Prostate gland (tissue), 2 donors: ENCODE results near the gene PFN3. TPM values are rescaled to one million over a fixed set of nuclear protein-coding genes. Genes with fewer than 3 reads are reported as not detected.

Experiments used
- DNase-seq: peaks from one replicate; pipeline ENCODE4 v3.0.0-alpha.2; 2019; ENCODE audit warnings: low spot score
- H3K27ac ChIP-seq, 2 donors: fragments of 200-600 bp; sonication (generic); 2 replicates each; pipeline ENCODE4 v1.5.1; 2017 to 2019
- H3K27me3 ChIP-seq: fragments of 200-600 bp; sonication (generic); replicated peaks from 2 replicates; pipeline ENCODE4 v1.5.1; 2019; ENCODE audit not compliant: insufficient read depth
- H3K36me3 ChIP-seq, 2 donors: fragments of 200-600 bp; sonication (generic); 1 replicate in 1 of 2; 2 replicates in 1 of 2; pipeline versions ENCODE4 v1.5.1 to v1.8.1; 2017 to 2019
- H3K4me1 ChIP-seq: fragments of 200-600 bp; sonication (generic); replicated peaks from 2 replicates; pipeline ENCODE4 v1.5.1; 2019
- H3K4me3 ChIP-seq, 2 donors: fragments of 200-600 bp; sonication (generic); 2 replicates each; pipeline ENCODE4 v1.5.1; 2017 to 2019
- H3K9me3 ChIP-seq: fragments of 200-600 bp; sonication (generic); 2 replicates; pipeline ENCODE4 v1.5.1; 2017
- CTCF ChIP-seq, 4 experiments: fragments of 200-600 bp in 2 of 4; fragments of 450-650 bp in 2 of 4; sonication (generic) in 2 of 4; IDR thresholded peaks; 1 replicate in 3 of 4; 2 replicates in 1 of 4; pipeline ENCODE4 v1.5.1; 2016 to 2019; ENCODE audit warnings: antibody characterized with exemption in 4 of 4, mild to moderate bottlenecking in 2 of 4, moderate library complexity in 2 of 4
- POLR2A ChIP-seq: fragments of 450-650 bp; IDR thresholded peaks from one replicate; pipeline ENCODE4 v1.6.1; 2016; ENCODE audit warnings: antibody characterized with exemption, mild to moderate bottlenecking
- POLR2AphosphoS5 ChIP-seq: sonication (generic); formaldehyde crosslinking; IDR thresholded peaks from one replicate; pipeline ENCODE4 v1.6.1; 2017; ENCODE audit warnings: antibody characterized with exemption
- WGBS: methylation state at CpG from one replicate; pipeline ENCODE4 v1.1.5; 2018; 5-methylcytosine and 5-hydroxymethylcytosine counted together
- intact Hi-C: fragments of 100-400 bp; cut with DNase I; formaldehyde crosslinking; loops from one replicate; pipeline ENCODE4 v1.14.2; 2022
- total RNA-seq, 2 donors: library from RNA; depleted of rRNA; stranded (reverse); fragments of >200 nt; gene quantifications; one replicate each; pipeline ENCODE4 v1.1.0, GENCODE V29; 2016

The PFN3 gene
- total RNA-seq, 2 donors from 2014 or later: not detected

DNA sequence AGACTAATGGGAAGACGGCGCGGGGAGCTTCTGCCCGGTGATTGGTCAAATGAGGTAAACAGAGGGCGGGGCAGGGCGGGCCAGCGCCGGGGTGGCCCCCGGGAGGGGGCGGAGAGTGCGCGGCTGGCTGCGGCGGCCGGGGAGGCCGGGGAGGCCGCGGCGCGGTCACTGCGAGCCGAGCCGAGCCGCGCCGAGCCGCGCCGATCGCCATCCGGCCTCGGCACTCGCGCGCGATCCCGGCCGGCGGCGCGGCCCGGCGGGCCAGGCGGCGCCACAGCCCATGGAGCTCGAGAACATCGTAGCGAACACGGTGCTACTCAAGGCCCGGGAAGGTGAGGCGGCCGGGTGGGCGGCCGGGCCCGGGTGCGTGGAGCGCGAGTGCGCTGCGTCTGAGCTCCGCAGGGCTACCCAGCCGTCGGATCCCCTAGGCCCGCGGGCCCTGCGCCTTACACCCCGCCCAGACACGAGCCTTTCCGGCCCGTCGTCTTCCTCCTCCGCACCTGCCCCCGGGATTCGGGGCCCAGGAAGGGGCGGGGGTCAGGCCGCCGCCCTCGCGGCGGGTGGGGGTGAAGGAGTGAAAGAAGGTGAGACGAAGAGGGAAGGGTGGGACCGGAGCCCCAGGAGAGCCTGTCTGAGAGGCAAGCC, 26.2 kb upstream of the PFN3 start, which contains the start of gene GRK6:
Gene GRK6 (plus strand): TSS at position 111 of the 645 bp plus-strand sequence. CDS start 170 bp downstream, at position 281.
- WGBS: under 1% methylated on average over 79 of the region's 82 CpGs
- Histone ChIP-seq H3K9me3 (no peaks in the 10 kb centered on the region), H3K27me3 (no peaks in the 10 kb centered on the region), H3K27ac (peak within 1 kb of the TSS; percentile 92 to 94), H3K4me1 (peaks cover 3% of the 10 kb centered on the region), H3K36me3 (no peaks in the 10 kb centered on the region), H3K4me3 (peak within 1 kb of the TSS; percentile 89 to 90)
- intact Hi-C loops: no loop called here
- TF ChIP-seq POLR2AphosphoS5 (no peak), POLR2A (no peak), CTCF (IDR thresholded peaks at IDR 0.05) (no peak)
- DNase-seq: peak; percentile 21

GRCh38 chr5:177425801-177426565, 25.5 kb upstream of the PFN3 start:
- under 1% methylated on average over 52 of the region's 52 CpGs for WGBS
- Histone ChIP-seq H3K27me3 (no peaks in the 10 kb centered on the region), H3K27ac (peak overlapping the region; percentile 92 to 94), H3K4me1 (peaks cover 3% of the 10 kb centered on the region), H3K9me3 (no peaks in the 10 kb centered on the region), H3K4me3 (peak overlapping the region; percentile 31 to 56), H3K36me3 (no peaks in the 10 kb centered on the region)
- TF ChIP-seq POLR2AphosphoS5 (peak; percentile 89), POLR2A (peak; percentile 85), CTCF (IDR thresholded peaks at IDR 0.05) (peak in 1 of 4 experiments; percentile 1)
- peak; percentile 100 for DNase-seq
- intact Hi-C loops: no loop called here

DNA sequence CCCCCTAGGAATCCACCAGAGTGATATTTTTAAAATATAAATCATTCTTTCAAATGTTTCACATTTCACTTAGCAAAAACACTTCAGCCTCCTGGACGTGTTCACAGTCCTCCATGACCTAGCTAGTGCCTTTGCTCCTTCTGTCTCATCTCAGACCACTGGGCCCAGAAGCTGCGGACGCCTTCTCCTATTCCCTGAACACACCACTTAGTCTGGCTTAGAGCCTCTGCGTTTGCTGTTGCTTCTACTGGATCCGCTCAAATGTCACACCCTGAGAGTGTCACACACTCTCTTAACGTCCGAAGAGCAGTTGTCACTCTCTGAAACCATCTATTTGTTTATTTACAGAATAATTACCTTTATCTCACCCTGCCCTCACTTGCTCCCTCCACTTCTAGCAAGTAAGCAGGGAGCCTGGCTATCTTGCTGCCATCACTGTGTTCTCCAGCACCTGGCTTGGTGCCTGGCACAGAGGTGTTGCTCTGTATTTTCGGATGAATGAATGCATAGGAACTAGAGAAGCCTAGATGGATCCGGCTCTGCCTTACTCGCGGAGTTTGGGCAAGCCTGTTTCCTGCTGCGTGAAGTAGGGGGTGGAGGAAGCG, 24.8 kb upstream of the PFN3 start:
- intact Hi-C loops: no loop called here
- TF ChIP-seq POLR2A (no peak), CTCF (IDR thresholded peaks at IDR 0.05) (no peak), POLR2AphosphoS5 (no peak)
- H3K4me1 ChIP-seq: peaks cover 3% of the 10 kb centered on the region
- no peaks in the 10 kb centered on the region for H3K36me3 ChIP-seq
- 41% methylated on average over 13 of the region's 13 CpGs for WGBS
- no peaks in the 10 kb centered on the region for H3K9me3 ChIP-seq
- H3K4me3 ChIP-seq: peak overlapping the region; percentile 31 to 56
- peak overlapping the region; percentile 92 to 94 for H3K27ac ChIP-seq
- H3K27me3 ChIP-seq: no peaks in the 10 kb centered on the region
- DNase-seq: peak; percentile 31

GRCh38 chr5:177423671-177424070, 23.2 kb upstream of the PFN3 start:
- H3K27ac ChIP-seq: no peak overlapping the region
- no peak for TF ChIP-seq POLR2A
- TF ChIP-seq CTCF (IDR thresholded peaks at IDR 0.05): no peak
- TF ChIP-seq POLR2AphosphoS5: no peak
- peaks cover 3% of the 10 kb centered on the region for H3K4me1 ChIP-seq
- no peaks in the 10 kb centered on the region for H3K27me3 ChIP-seq
- no peak overlapping the region for H3K4me3 ChIP-seq
- WGBS: 91% methylated on average over 2 of the region's 2 CpGs
- no peak for DNase-seq
- no peaks in the 10 kb centered on the region for H3K9me3 ChIP-seq
- intact Hi-C loops: no loop called here
- no peaks in the 10 kb centered on the region for H3K36me3 ChIP-seq
